Sigmoid colon (tissue), 7 donors: ENCODE measurements around the gene SANBR. TPM values are rescaled to one million over a fixed set of nuclear protein-coding genes. Genes with fewer than 3 reads are reported as not detected.

ENCODE experiments used
- DNase-seq: peaks from one replicate; pipeline ENCODE4 v3.0.0-alpha.2; 2019
- H3K27ac ChIP-seq, 4 donors: fragments of 200-600 bp; sonication (generic); one replicate each; pipeline ENCODE4 v1.5.1; 2016 to 2019; ENCODE audit warnings: mild to moderate bottlenecking in 1 of 4
- H3K27me3 ChIP-seq, 3 donors: fragments of 200-600 bp; sonication (generic); one replicate each; pipeline ENCODE4 v1.5.1; 2019; ENCODE audit warnings: mild to moderate bottlenecking in 1 of 3
- H3K36me3 ChIP-seq, 4 donors: fragments of 200-600 bp; sonication (generic); one replicate each; pipeline ENCODE4 v1.5.1; 2016 to 2019
- H3K4me1 ChIP-seq, 4 donors: fragments of 200-600 bp; sonication (generic); one replicate each; pipeline ENCODE4 v1.5.1; 2017 to 2019
- H3K4me3 ChIP-seq, 4 donors: fragments of 200-600 bp; sonication (generic); one replicate each; pipeline ENCODE4 v1.5.1; 2017 to 2019; ENCODE audit warnings: mild to moderate bottlenecking in 2 of 4, moderate library complexity in 1 of 4
- H3K9me3 ChIP-seq, 4 donors: fragments of 200-600 bp in 3 of 4; sonication (generic) in 3 of 4; one replicate each; pipeline versions ENCODE4 v1.5.1 to v1.6.1; 2013 to 2019
- EP300 ChIP-seq, 4 donors: sonication (generic); formaldehyde crosslinking; IDR thresholded peaks; one replicate each; pipeline ENCODE4 v1.6.1; 2017; ENCODE audit warnings: antibody characterized with exemption in 4 of 4
- POLR2A ChIP-seq, 2 donors: fragments of 450-650 bp; IDR thresholded peaks; one replicate each; pipeline ENCODE4 v1.6.1; 2016; ENCODE audit warnings: antibody characterized with exemption in 2 of 2, mild to moderate bottlenecking in 2 of 2, moderate library complexity in 2 of 2
- POLR2AphosphoS5 ChIP-seq, 4 donors: sonication (generic); formaldehyde crosslinking; IDR thresholded peaks; one replicate each; pipeline ENCODE4 v1.6.1; 2017; ENCODE audit warnings: antibody characterized with exemption in 4 of 4
- WGBS, 2 donors: extraction: QIAGEN DNeasy Blood & Tissue Kit; methylation state at CpG; one replicate each; pipeline ENCODE4 v1.1.7; 2013; 5-methylcytosine and 5-hydroxymethylcytosine counted together
- intact Hi-C: fragments of 100-400 bp; cut with DNase I; formaldehyde crosslinking; loops from one replicate; pipeline ENCODE4 v1.15.1; 2023
- polyA plus RNA-seq, 3 donors: library from polyadenylated mRNA; stranded (reverse); fragments of 200-250 nt; gene quantifications; one replicate each; pipeline ENCODE4 v1.2.3, GENCODE V29; 2013
- total RNA-seq, 4 donors: library from RNA; depleted of rRNA; stranded (reverse); fragments of >200 nt; gene quantifications; one replicate each; pipeline ENCODE4 v1.1.0, GENCODE V29; 2016
- TF ChIP-seq, protein P1 (sequence below), 4 experiments: fragments of 450-650 bp in 3 of 4; fragments of 200-600 bp in 1 of 4; IDR thresholded peaks; one replicate each; pipeline ENCODE4 v1.5.1; 2016 to 2019; ENCODE audit warnings: antibody characterized with exemption in 4 of 4, mild to moderate bottlenecking in 3 of 4, moderate library complexity in 2 of 4
- donor health status: healthy with polysubstance abuse.
- donor health status: Bipolar disorder and iron deficiency.
- donor health status: healthy.

SANBR gene
- total RNA-seq (10 to 100 TPM in 3 of 4 donors, 1 to 10 TPM in 1; 3.1 to 18.5 (median 13.5) TPM), polyA plus RNA-seq (1 to 10 TPM; 3.0 to 6.5 (median 6.5) TPM)

DNA sequence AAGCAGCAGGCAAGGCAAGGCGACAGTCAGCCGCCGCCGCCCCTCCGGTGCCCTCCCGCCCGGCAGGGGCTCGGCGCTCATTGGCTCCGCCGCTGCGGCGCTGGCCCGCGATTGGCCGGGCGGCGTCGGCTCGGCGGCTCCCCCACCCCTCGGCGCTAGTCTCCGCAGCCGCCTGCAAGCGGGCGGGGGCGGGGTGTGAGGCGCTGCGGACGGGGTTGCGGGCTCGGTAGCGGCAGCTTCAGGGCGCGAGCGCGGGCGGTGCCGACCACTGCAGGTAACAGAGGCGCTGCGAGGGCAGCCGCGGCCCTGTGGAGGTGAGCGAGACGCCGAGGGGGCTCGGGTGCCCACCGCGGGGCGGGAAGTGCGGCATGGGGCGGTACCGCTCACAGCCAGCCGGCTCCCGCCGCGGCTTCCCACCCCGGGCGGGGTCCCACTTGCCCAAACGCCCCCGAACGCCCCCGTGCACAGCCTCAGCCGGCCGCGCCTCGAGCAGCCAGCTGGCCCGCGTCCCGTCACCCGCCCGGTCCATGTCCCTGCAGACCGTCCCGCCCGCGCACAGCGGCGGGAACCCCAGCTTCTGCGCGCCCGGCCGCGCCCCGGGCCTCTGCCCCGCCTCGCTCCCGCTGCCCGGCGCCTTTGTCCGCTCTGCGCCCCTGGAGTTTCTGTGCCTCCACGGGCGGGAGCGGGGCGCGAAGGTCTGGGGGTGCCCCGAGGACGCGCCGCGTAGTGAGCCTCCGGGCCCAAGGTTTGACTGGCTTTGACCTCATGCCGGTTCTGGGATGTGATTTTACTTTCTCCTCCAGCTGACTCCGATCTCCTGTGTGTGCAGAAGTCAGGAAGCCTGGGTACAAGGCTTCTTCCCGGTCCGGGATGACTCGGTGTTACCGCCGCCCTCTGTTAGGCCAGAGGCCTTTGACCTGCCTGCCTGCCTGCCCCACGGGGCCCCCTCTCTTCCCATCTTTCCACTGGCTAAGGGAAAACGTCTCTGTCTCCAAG, at the start of gene SANBR:
Gene SANBR (plus strand): TSS at position 158 of the 996 bp plus-strand sequence. CDS start 4,480 bp downstream, outside the sequence.
- H3K27ac ChIP-seq = peak within 1 kb of the TSS; percentile 85 to 88 (median 88)
- TF ChIP-seq, protein P1, sequence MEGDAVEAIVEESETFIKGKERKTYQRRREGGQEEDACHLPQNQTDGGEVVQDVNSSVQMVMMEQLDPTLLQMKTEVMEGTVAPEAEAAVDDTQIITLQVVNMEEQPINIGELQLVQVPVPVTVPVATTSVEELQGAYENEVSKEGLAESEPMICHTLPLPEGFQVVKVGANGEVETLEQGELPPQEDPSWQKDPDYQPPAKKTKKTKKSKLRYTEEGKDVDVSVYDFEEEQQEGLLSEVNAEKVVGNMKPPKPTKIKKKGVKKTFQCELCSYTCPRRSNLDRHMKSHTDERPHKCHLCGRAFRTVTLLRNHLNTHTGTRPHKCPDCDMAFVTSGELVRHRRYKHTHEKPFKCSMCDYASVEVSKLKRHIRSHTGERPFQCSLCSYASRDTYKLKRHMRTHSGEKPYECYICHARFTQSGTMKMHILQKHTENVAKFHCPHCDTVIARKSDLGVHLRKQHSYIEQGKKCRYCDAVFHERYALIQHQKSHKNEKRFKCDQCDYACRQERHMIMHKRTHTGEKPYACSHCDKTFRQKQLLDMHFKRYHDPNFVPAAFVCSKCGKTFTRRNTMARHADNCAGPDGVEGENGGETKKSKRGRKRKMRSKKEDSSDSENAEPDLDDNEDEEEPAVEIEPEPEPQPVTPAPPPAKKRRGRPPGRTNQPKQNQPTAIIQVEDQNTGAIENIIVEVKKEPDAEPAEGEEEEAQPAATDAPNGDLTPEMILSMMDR (IDR thresholded peaks at IDR 0.05) = no peak
- TF ChIP-seq POLR2AphosphoS5 (IDR thresholded peaks at IDR 0.05) = peak; percentile 68 to 75 (median 72)
- no peaks in the 10 kb centered on the region for H3K27me3 ChIP-seq
- DNase-seq = peak; percentile 88
- H3K36me3 ChIP-seq = peaks cover 0 to 9% (median 0%) of the 10 kb centered on the region in 4 donors
- intact Hi-C loops = loop anchor here (5.0 to 10.0 kb wide), 3 partner anchors 49 to 111 kb away; partner anchors contain the start of genes PEX13 and PUS10
- peak within 1 kb of the TSS; percentile 79 to 100 (median 92) for H3K4me3 ChIP-seq
- H3K4me1 ChIP-seq = peaks cover 0 to 13% (median 8%) of the 10 kb centered on the region in 4 donors
- H3K9me3 ChIP-seq = no peaks in the 10 kb centered on the region
- 0 to 1% methylated on average over 112 of the region's 112 CpGs for WGBS, 2 donors

DNA sequence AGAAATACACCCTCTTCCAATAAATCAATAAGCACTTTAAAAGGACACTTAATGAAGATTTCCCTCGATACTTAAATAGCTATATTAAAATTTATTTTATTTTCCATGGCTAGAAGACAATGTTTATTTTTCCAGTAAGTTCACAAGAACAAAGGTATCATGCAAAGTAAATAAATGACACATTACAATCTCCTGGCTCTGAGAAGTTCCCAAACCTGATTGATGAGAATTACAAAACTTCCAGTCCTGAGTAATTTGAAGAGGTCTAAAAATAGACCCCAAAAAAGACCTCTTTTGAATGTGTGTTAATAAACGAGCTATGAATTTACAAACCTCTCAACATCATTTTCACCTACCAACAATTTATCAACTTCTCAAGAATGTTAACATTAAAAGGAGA, 49.7 kb upstream of the SANBR start:
- Histone ChIP-seq H3K36me3 (no peaks in the 10 kb centered on the region), H3K4me1 (peaks cover 0 to 37% (median 17%) of the 10 kb centered on the region in 4 donors), H3K4me3 (no peak overlapping the region), H3K27me3 (no peaks in the 10 kb centered on the region), H3K9me3 (no peaks in the 10 kb centered on the region), H3K27ac (no peak overlapping the region)
- DNase-seq = no peak
- 8 to 38% methylated on average over 2 of the region's 2 CpGs for WGBS, 2 donors
- TF ChIP-seq, protein P1 (IDR thresholded peaks at IDR 0.05) = no peak
- TF ChIP-seq EP300 (IDR thresholded peaks at IDR 0.05) (no peak), POLR2AphosphoS5 (IDR thresholded peaks at IDR 0.05) (no peak), POLR2A (IDR thresholded peaks at IDR 0.05) (no peak)
- intact Hi-C loops = loop anchor here (5.0 kb wide), 2 partner anchors 51 to 134 kb away; partner anchors contain the start of genes REL and SANBR

DNA sequence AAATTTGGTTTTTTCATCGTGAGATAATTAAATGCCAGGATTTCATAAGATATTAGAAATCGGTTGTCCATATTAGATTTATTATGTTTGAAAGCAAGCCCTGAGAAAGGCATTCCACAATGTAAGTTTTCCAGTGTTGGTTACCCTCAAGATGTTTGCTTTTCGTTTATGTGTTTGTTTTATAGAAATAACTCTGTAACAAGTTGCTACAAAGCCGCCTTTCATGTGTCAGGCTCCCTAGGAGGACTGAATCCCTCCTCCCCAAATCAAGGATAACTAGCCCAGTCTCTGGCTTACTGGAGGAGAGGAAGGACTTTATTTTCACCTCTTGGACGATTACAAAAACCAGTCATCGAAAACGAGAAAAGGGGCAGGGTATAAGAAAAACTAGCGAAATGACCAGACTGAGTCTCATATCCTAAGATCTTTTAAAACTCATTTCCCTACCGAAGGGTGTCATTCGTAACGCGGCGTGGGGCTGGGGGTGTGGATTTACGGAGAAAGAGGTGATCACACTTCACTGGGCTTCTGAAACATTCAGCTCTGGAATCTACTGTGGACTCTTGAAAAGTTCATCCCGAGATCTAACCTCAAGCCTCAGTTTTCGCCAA, 49.2 kb upstream of the SANBR start:
- H3K9me3 ChIP-seq = no peaks in the 10 kb centered on the region
- peaks cover 0 to 5% (median 0%) of the 10 kb centered on the region in 4 donors for H3K36me3 ChIP-seq
- no peaks in the 10 kb centered on the region for H3K27me3 ChIP-seq
- H3K27ac ChIP-seq = peak overlapping the region; percentile 91 to 96 (median 92)
- H3K4me3 ChIP-seq = peak overlapping the region; percentile 80 to 96 (median 88)
- DNase-seq = no peak
- TF ChIP-seq POLR2AphosphoS5 (IDR thresholded peaks at IDR 0.05) (no peak), POLR2A (IDR thresholded peaks at IDR 0.05) (no peak), EP300 (IDR thresholded peaks at IDR 0.05) (no peak)
- TF ChIP-seq, protein P1 (IDR thresholded peaks at IDR 0.05) = no peak
- H3K4me1 ChIP-seq = peaks cover 0 to 37% (median 17%) of the 10 kb centered on the region in 4 donors
- WGBS, 2 donors = 1 to 3% methylated on average over 16 of the region's 16 CpGs
- intact Hi-C loops = loop anchor here (5.0 kb wide), 2 partner anchors 51 to 134 kb away; partner anchors contain the start of genes REL and SANBR

DNA sequence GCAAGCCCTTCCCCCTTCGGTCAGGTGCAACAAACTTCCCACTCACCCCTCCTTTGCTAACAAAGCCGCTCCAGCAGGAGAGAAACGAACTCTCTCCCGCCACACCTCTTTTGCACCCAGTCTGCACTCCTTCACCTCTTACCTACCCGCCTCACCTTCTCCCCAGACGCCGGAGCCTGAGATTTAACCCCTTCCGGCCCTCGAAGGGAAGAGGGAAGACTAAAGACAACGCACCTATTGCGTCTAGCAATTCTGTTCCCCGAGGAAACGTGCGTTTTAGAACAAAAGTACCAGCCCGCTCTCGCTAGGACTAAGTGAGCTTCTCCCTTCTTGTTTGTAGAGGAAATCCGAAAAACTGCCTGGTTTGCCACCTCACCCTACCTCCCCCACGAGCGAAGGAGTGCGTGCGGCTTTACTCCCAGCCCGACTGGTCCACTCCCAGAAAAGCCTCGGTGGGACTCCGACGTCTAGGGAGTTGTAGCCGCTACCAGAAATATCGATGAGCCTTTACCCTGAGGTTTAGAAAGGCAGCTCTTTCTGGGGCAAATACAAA, 48.6 kb upstream of the SANBR start:
- TF ChIP-seq POLR2AphosphoS5 (IDR thresholded peaks at IDR 0.05) = peak; percentile 34 to 76 (median 64)
- TF ChIP-seq, protein P1 (IDR thresholded peaks at IDR 0.05) = no peak
- TF ChIP-seq POLR2A (IDR thresholded peaks at IDR 0.05) = peak in 1 of 2 donors; percentile 15
- TF ChIP-seq EP300 (IDR thresholded peaks at IDR 0.05) = no peak
- Histone ChIP-seq H3K9me3 (no peaks in the 10 kb centered on the region), H3K27me3 (no peaks in the 10 kb centered on the region), H3K4me3 (peak overlapping the region; percentile 80 to 96 (median 88)), H3K27ac (peak overlapping the region; percentile 91 to 96 (median 92)), H3K36me3 (peaks cover 0 to 8% (median 0%) of the 10 kb centered on the region in 4 donors), H3K4me1 (peaks cover 0 to 34% (median 16%) of the 10 kb centered on the region in 4 donors)
- peak; percentile 84 for DNase-seq
- intact Hi-C loops = loop anchor here (5.0 kb wide), 2 partner anchors 50 to 135 kb away; partner anchors contain the start of genes REL and SANBR
- whole genome bisulfite sequencing, 2 donors = 0% methylated on average over 27 of the region's 27 CpGs
